ENCODE data around the gene KCNAB2.

- TF ChIP-seq POLR2A (IDR thresholded peaks at IDR 0.05): no peak
- no peak for TF ChIP-seq CTCF (IDR thresholded peaks at IDR 0.05)
These were observed 71.4 kb downstream of the KCNAB2 start for GRCh38 chr1:6117064-6117463.
